ENCODE data around the gene CA11. TPM values are rescaled to one million over a fixed set of nuclear protein-coding genes. Genes with fewer than 3 reads are reported as not detected.

The CA11 gene
- total RNA-seq, 1 experiment from 2014 or later = 2.1 TPM

- H3K27ac Mint-ChIP-seq (ENCODE audit: unreplicated experiment) = no peak overlapping the region
- CTCF ChIA-PET = no interaction called here
- TF ChIP-seq CTCF (IDR thresholded peaks at IDR 0.05; ENCODE audit: unreplicated experiment) = no peak
- DNase-seq = no peak
- H3K4me3 Mint-ChIP-seq (ENCODE audit: low read depth, unreplicated experiment) = no peak overlapping the region
- H3K4me1 Mint-ChIP-seq (ENCODE audit: low read depth, unreplicated experiment) = no peaks in the 10 kb centered on the region
- no peaks in the 10 kb centered on the region for H3K36me3 Mint-ChIP-seq (ENCODE audit: insufficient read depth, unreplicated experiment)
- intact Hi-C loops (cut with micrococcal nuclease; ENCODE audit: unreplicated experiment) = no loop called here
- H3K27me3 Mint-ChIP-seq (ENCODE audit: unreplicated experiment) = no peaks in the 10 kb centered on the region
- no TSS peak for BruUV-seq (replicated peaks)
- peaks cover 6% of the 10 kb centered on the region for H3K9me3 Mint-ChIP-seq (ENCODE audit: low read depth, unreplicated experiment)
These were observed 22.3 kb upstream of the CA11 start for GRCh38 chr19:48668332-48668731.

GRCh38 chr19:48665786-48666185, 19.8 kb upstream of the CA11 start:
- H3K9me3 Mint-ChIP-seq (ENCODE audit: low read depth, unreplicated experiment) = peaks cover 6% of the 10 kb centered on the region
- H3K27ac Mint-ChIP-seq (ENCODE audit: unreplicated experiment) = no peak overlapping the region
- no TSS peak for BruUV-seq (replicated peaks)
- no peak for TF ChIP-seq CTCF (IDR thresholded peaks at IDR 0.05; ENCODE audit: unreplicated experiment)
- peaks cover 5% of the 10 kb centered on the region for H3K4me1 Mint-ChIP-seq (ENCODE audit: low read depth, unreplicated experiment)
- CTCF ChIA-PET = no interaction called here
- intact Hi-C loops (cut with micrococcal nuclease; ENCODE audit: unreplicated experiment) = no loop called here
- no peaks in the 10 kb centered on the region for H3K27me3 Mint-ChIP-seq (ENCODE audit: unreplicated experiment)
- no peak overlapping the region for H3K4me3 Mint-ChIP-seq (ENCODE audit: low read depth, unreplicated experiment)
- no peak for DNase-seq
- peaks cover 5% of the 10 kb centered on the region for H3K36me3 Mint-ChIP-seq (ENCODE audit: insufficient read depth, unreplicated experiment)

- CTCF ChIA-PET = interaction anchor here (0.6 kb wide), 1 partner anchor 1634 kb away, joined by 4 read pairs; no protein-coding TSS in a partner anchor
- Mint-ChIP-seq H3K4me1 (ENCODE audit: low read depth, unreplicated experiment) (peaks cover 8% of the 10 kb centered on the region), H3K9me3 (ENCODE audit: low read depth, unreplicated experiment) (peaks cover under 1% of the 10 kb centered on the region), H3K4me3 (ENCODE audit: low read depth, unreplicated experiment) (no peak overlapping the region), H3K27ac (ENCODE audit: unreplicated experiment) (no peak overlapping the region), H3K27me3 (ENCODE audit: unreplicated experiment) (no peaks in the 10 kb centered on the region), H3K36me3 (ENCODE audit: insufficient read depth, unreplicated experiment) (peaks cover 6% of the 10 kb centered on the region)
- no peak for TF ChIP-seq CTCF (IDR thresholded peaks at IDR 0.05; ENCODE audit: unreplicated experiment)
- no TSS peak for BruUV-seq (replicated peaks)
- no peak for DNase-seq
- intact Hi-C loops (cut with micrococcal nuclease; ENCODE audit: unreplicated experiment) = no loop called here
These were observed 18.5 kb upstream of the CA11 start for GRCh38 chr19:48664476-48664875.

GRCh38 chr19:48663667-48664066, 17.7 kb upstream of the CA11 start:
- no peak for DNase-seq
- Mint-ChIP-seq H3K27me3 (ENCODE audit: unreplicated experiment) (no peaks in the 10 kb centered on the region), H3K36me3 (ENCODE audit: insufficient read depth, unreplicated experiment) (peaks cover 6% of the 10 kb centered on the region), H3K9me3 (ENCODE audit: low read depth, unreplicated experiment) (no peaks in the 10 kb centered on the region), H3K4me3 (ENCODE audit: low read depth, unreplicated experiment) (no peak overlapping the region), H3K4me1 (ENCODE audit: low read depth, unreplicated experiment) (peaks cover 8% of the 10 kb centered on the region), H3K27ac (ENCODE audit: unreplicated experiment) (no peak overlapping the region)
- no peak for TF ChIP-seq CTCF (IDR thresholded peaks at IDR 0.05; ENCODE audit: unreplicated experiment)
- CTCF ChIA-PET = no interaction called here
- no TSS peak for BruUV-seq (replicated peaks)
- intact Hi-C loops (cut with micrococcal nuclease; ENCODE audit: unreplicated experiment) = no loop called here

All from Calu3 (cell line).